ENCODE measurements around the gene GRIN3A. TPM values are rescaled to one million over a fixed set of nuclear protein-coding genes. Genes with fewer than 3 reads are reported as not detected.

The GRIN3A gene
- total RNA-seq, 1 experiment from 2014 or later, result not detected

DNA sequence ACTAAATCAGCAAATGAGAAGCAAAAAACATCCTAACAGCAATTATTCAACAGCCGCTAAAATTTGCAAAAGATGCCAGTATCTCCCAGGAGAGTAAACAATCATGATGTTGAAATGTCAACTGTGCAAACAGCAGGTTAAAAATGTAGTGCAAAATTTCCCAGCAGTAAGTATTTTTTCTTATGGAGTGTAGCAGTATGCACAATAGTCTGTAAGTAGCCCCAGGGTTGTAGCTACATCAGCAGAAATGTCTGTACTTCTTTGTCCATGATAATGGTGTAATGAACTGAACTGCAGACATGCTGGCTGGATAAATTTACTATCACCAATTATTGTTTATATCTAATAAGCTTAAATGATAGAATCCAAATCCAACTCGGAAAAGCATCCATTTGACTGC, 31.4 kb downstream of the GRIN3A start:
- DNase-seq (ENCODE audit: unreplicated experiment), result no peak
- BruUV-seq (replicated peaks), result no TSS peak
- Mint-ChIP-seq H3K4me3 (ENCODE audit: unreplicated experiment) (no peak overlapping the region), H3K4me1 (ENCODE audit: insufficient read depth, unreplicated experiment) (no peaks in the 10 kb centered on the region), H3K27ac (ENCODE audit: low read depth, unreplicated experiment) (no peak overlapping the region), H3K27me3 (ENCODE audit: insufficient read depth, unreplicated experiment) (peaks cover 25% of the 10 kb centered on the region), H3K36me3 (ENCODE audit: insufficient read depth, unreplicated experiment) (no peaks in the 10 kb centered on the region), H3K9me3 (ENCODE audit: unreplicated experiment) (no peaks in the 10 kb centered on the region)
- ChIA-PET POLR2A (no interaction called here), CTCF (interaction anchor here (2.2 kb wide), 1 partner anchor 12 kb away, joined by 5 read pairs; no protein-coding TSS in a partner anchor)
- TF ChIP-seq, protein P1, sequence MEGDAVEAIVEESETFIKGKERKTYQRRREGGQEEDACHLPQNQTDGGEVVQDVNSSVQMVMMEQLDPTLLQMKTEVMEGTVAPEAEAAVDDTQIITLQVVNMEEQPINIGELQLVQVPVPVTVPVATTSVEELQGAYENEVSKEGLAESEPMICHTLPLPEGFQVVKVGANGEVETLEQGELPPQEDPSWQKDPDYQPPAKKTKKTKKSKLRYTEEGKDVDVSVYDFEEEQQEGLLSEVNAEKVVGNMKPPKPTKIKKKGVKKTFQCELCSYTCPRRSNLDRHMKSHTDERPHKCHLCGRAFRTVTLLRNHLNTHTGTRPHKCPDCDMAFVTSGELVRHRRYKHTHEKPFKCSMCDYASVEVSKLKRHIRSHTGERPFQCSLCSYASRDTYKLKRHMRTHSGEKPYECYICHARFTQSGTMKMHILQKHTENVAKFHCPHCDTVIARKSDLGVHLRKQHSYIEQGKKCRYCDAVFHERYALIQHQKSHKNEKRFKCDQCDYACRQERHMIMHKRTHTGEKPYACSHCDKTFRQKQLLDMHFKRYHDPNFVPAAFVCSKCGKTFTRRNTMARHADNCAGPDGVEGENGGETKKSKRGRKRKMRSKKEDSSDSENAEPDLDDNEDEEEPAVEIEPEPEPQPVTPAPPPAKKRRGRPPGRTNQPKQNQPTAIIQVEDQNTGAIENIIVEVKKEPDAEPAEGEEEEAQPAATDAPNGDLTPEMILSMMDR (IDR thresholded peaks at IDR 0.05; ENCODE audit: unreplicated experiment), result no peak
- intact Hi-C loops (cut with micrococcal nuclease), result no loop called here

DNA sequence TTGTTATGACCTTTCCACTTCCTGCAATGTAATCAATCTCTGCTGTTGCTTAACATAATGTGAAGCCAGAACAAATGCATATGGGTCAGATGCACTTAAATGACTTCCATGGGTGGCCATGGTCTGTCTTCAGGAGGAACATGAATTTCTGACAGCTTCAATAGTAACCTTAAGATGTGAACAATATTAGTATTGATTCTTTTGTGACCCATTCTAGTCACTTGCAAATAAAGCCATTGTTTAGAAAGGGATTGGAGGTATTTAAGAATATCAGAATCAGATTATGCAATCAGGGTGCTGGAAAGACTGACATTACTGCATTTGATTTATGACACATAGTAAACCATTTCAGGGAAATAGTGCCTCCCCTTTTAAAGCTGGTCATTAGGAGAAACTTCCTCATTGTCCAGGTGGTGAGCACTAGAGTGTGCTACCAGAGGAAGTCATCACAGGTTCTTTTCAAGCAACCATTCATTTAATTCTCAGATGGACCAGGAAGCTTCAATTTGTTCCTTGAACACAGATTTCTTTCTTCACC, 32.1 kb downstream of the GRIN3A start:
- TF ChIP-seq, protein P1 (IDR thresholded peaks at IDR 0.05; ENCODE audit: unreplicated experiment), result no peak
- H3K9me3 Mint-ChIP-seq (ENCODE audit: unreplicated experiment), result no peaks in the 10 kb centered on the region
- no peak overlapping the region for H3K27ac Mint-ChIP-seq (ENCODE audit: low read depth, unreplicated experiment)
- intact Hi-C loops (cut with micrococcal nuclease), result no loop called here
- no peak for DNase-seq (ENCODE audit: unreplicated experiment)
- H3K27me3 Mint-ChIP-seq (ENCODE audit: insufficient read depth, unreplicated experiment), result peaks cover 19% of the 10 kb centered on the region
- no peaks in the 10 kb centered on the region for H3K36me3 Mint-ChIP-seq (ENCODE audit: insufficient read depth, unreplicated experiment)
- no peak overlapping the region for H3K4me3 Mint-ChIP-seq (ENCODE audit: unreplicated experiment)
- H3K4me1 Mint-ChIP-seq (ENCODE audit: insufficient read depth, unreplicated experiment), result no peaks in the 10 kb centered on the region
- ChIA-PET CTCF (no interaction called here), POLR2A (no interaction called here)
- BruUV-seq (replicated peaks), result no TSS peak

DNA sequence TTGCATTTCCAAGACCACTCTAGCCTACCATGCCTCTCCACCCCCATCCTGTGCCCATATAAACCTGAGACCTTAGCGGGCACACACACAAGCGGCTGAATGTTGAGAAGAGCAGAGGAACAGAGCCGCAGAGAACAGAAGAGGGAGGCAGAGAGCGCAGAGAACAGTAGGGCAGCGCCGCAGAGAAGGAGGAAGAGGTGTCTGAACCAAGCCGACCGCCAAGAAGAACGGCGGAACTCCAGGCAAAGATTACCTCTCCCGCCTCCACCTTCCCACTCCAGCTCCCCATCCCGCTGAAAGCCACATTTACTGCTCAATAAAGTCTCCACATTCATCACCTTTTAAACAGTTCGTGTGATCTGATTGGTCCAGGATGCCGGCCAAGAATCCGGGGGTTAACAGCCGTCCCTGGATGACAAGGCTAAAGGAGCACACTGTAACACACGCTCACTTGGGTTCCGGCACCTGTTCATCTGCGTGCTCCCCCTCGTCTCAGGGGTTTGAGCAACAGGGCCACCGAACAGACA, 33.2 kb downstream of the GRIN3A start:
- H3K9me3 Mint-ChIP-seq (ENCODE audit: unreplicated experiment), result no peaks in the 10 kb centered on the region
- intact Hi-C loops (cut with micrococcal nuclease), result no loop called here
- no TSS peak for BruUV-seq (replicated peaks)
- H3K4me3 Mint-ChIP-seq (ENCODE audit: unreplicated experiment), result no peak overlapping the region
- peak; percentile 32 for DNase-seq (ENCODE audit: unreplicated experiment)
- H3K36me3 Mint-ChIP-seq (ENCODE audit: insufficient read depth, unreplicated experiment), result no peaks in the 10 kb centered on the region
- TF ChIP-seq, protein P1 (IDR thresholded peaks at IDR 0.05; ENCODE audit: unreplicated experiment), result no peak
- H3K4me1 Mint-ChIP-seq (ENCODE audit: insufficient read depth, unreplicated experiment), result no peaks in the 10 kb centered on the region
- ChIA-PET CTCF (interaction anchor here (0.7 kb wide), 1 partner anchor 102 kb away, joined by 3 read pairs; no protein-coding TSS in a partner anchor), POLR2A (interaction anchor here (1.3 kb wide), 1 partner anchor 12 kb away, joined by 3 read pairs; no protein-coding TSS in a partner anchor)
- peaks cover 8% of the 10 kb centered on the region for H3K27me3 Mint-ChIP-seq (ENCODE audit: insufficient read depth, unreplicated experiment)
- H3K27ac Mint-ChIP-seq (ENCODE audit: low read depth, unreplicated experiment), result no peak overlapping the region

DNA sequence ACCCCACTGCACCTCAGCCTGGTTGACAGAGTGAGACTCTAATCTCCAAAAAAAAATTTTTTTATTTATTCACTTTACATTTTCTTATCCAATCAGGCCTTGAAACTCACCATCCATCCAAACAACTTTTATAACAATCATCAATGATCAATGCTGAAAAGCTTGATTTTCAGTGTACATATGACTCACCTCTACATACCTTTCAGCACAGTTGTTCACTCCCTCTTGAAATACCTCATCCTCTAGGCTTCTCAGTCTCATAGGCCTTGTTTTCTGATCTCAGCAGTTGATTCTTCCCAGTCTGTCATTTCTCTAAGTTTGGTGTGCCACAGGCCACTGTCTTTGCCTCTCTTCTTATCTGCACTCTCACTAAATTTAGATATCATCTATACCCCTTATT, 36.2 kb downstream of the GRIN3A start:
- TF ChIP-seq, protein P1 (IDR thresholded peaks at IDR 0.05; ENCODE audit: unreplicated experiment), result no peak
- intact Hi-C loops (cut with micrococcal nuclease), result no loop called here
- no TSS peak for BruUV-seq (replicated peaks)
- H3K4me3 Mint-ChIP-seq (ENCODE audit: unreplicated experiment), result no peak overlapping the region
- no peak for DNase-seq (ENCODE audit: unreplicated experiment)
- CTCF ChIA-PET, result interaction anchor here (0.6 to 1.4 kb wide), 3 partner anchors 9 to 100 kb away, joined by 3 to 6 read pairs (median 4); no protein-coding TSS in a partner anchor
- H3K4me1 Mint-ChIP-seq (ENCODE audit: insufficient read depth, unreplicated experiment), result no peaks in the 10 kb centered on the region
- POLR2A ChIA-PET, result no interaction called here
- no peaks in the 10 kb centered on the region for H3K9me3 Mint-ChIP-seq (ENCODE audit: unreplicated experiment)
- H3K27ac Mint-ChIP-seq (ENCODE audit: low read depth, unreplicated experiment), result no peak overlapping the region
- H3K36me3 Mint-ChIP-seq (ENCODE audit: insufficient read depth, unreplicated experiment), result no peaks in the 10 kb centered on the region
- peaks cover 7% of the 10 kb centered on the region for H3K27me3 Mint-ChIP-seq (ENCODE audit: insufficient read depth, unreplicated experiment)
